GM23248 (cell line): ENCODE measurements around the gene ARFGEF3. TPM values are rescaled to one million over a fixed set of nuclear protein-coding genes. Genes with fewer than 3 reads are reported as not detected.

Source experiments
- DNase-seq: peaks from one replicate; pipeline ENCODE4 v3.0.0-alpha.2; 2015
- H2AFZ ChIP-seq: fragments of 200-600 bp; sonication (generic); 2 replicates; pipeline ENCODE4 v1.6.1; 2016; ENCODE audit warnings: antibody characterized with exemption
- H3F3A ChIP-seq: fragments of 200-600 bp; sonication (generic); 2 replicates; pipeline ENCODE4 v1.6.1; 2016; ENCODE audit warnings: mild to moderate bottlenecking, antibody characterized with exemption, mixed run types; ENCODE audit not compliant: insufficient read depth
- H3K27ac ChIP-seq: fragments of 200-600 bp; sonication (generic); 2 replicates; pipeline ENCODE4 v1.5.1; 2016; ENCODE audit warnings: mild to moderate bottlenecking
- H3K27me3 ChIP-seq: fragments of 200-600 bp; sonication (generic); replicated peaks from 2 replicates; pipeline ENCODE4 v1.6.1; 2016; ENCODE audit warnings: mild to moderate bottlenecking; ENCODE audit not compliant: insufficient read depth
- H3K36me3 ChIP-seq: fragments of 200-600 bp; sonication (generic); 2 replicates; pipeline ENCODE4 v1.6.1; 2016; ENCODE audit warnings: low read depth, mild to moderate bottlenecking
- H3K4me1 ChIP-seq: fragments of 200-600 bp; sonication (generic); 2 replicates; pipeline ENCODE4 v1.6.1; 2016; ENCODE audit warnings: mild to moderate bottlenecking; ENCODE audit not compliant: insufficient read depth
- H3K4me2 ChIP-seq: fragments of 200-600 bp; sonication (generic); one replicate; pipeline ENCODE4 v1.6.1; 2016; ENCODE audit warnings: mild to moderate bottlenecking; ENCODE audit not compliant: unreplicated experiment
- H3K4me3 ChIP-seq: fragments of 200-600 bp; sonication (generic); 2 replicates; pipeline ENCODE4 v1.5.1; 2016; ENCODE audit warnings: mild to moderate bottlenecking
- H3K79me2 ChIP-seq: fragments of 200-600 bp; sonication (generic); 2 replicates; pipeline ENCODE4 v1.6.1; 2016; ENCODE audit warnings: mild to moderate bottlenecking; ENCODE audit not compliant: insufficient read depth
- H3K9ac ChIP-seq: fragments of 200-600 bp; sonication (generic); 2 replicates; pipeline ENCODE4 v1.6.1; 2016; ENCODE audit warnings: mild to moderate bottlenecking
- H3K9me2 ChIP-seq: fragments of 200-600 bp; sonication (generic); 2 replicates; pipeline ENCODE4 v1.6.1; 2016; ENCODE audit warnings: mixed run types, mild to moderate bottlenecking, moderate library complexity; ENCODE audit not compliant: insufficient read depth
- H3K9me3 ChIP-seq: fragments of 200-600 bp; sonication (generic); one replicate; pipeline ENCODE4 v1.6.1; 2017; ENCODE audit warnings: low read depth
- H4K20me1 ChIP-seq: fragments of 200-600 bp; sonication (generic); 2 replicates; pipeline ENCODE4 v1.6.0; 2016; ENCODE audit not compliant: insufficient read depth
- EZH2 ChIP-seq: fragments of 200-600 bp; sonication (generic); IDR thresholded peaks from 2 replicates; pipeline ENCODE4 v1.6.1; 2018; ENCODE audit warnings: antibody characterized with exemption, mild to moderate bottlenecking; ENCODE audit not compliant: insufficient read depth, poor library complexity, severe bottlenecking
- EZH2phosphoT487 ChIP-seq: fragments of 200-600 bp; sonication (generic); IDR thresholded peaks from 2 replicates; pipeline ENCODE4 v1.6.1; 2018; ENCODE audit warnings: antibody characterized with exemption, moderate library complexity, mild to moderate bottlenecking, low read depth; ENCODE audit not compliant: insufficient read depth
- WGBS, 2 experiments: methylation state at CpG; one replicate each; pipeline ENCODE4 v1.1.6; 2015 to 2017; ENCODE audit warnings: low lambda C conversion rate in 2 of 2, low coverage in 1 of 2; ENCODE audit errors: missing lambda C conversion rate in 2 of 2; 5-methylcytosine and 5-hydroxymethylcytosine counted together
- in situ Hi-C: fragments of 300-500 bp; cut with MboI; formaldehyde crosslinking; loops from 2 replicates; pipeline ENCODE4 v1.15.0; 2020
- polyA plus RNA-seq: library from polyadenylated mRNA; unstranded; fragments of >200 nt; fragmentation: Nextera tagmentation; extraction: Ambion mirVana; gene quantifications from 2 replicates; pipeline ENCODE4 v1.2.1, GENCODE V29; 2016
- total RNA-seq: library from RNA; depleted of rRNA; stranded (reverse); fragments of >200 nt; shearing (Covaris generic); gene quantifications from 2 replicates; pipeline ENCODE4 v1.2.3, GENCODE V29; 2014

The ARFGEF3 gene
- total and polyA plus RNA-seq, 2 experiments from 2014 or later, result 0.06 to 0.11 TPM

- WGBS, 2 experiments, result 65 to 66% methylated on average over 3 of the region's 3 CpGs
- Histone ChIP-seq H3K4me2 (no peak overlapping the region), H3K79me2 (no peaks in the 10 kb centered on the region), H3K9me2 (no peaks in the 10 kb centered on the region), H3K9ac (no peak overlapping the region), H3K4me1 (no peaks in the 10 kb centered on the region), H3K36me3 (no peaks in the 10 kb centered on the region), H3F3A (no peaks in the 10 kb centered on the region), H3K27me3 (no peaks in the 10 kb centered on the region), H3K27ac (no peak overlapping the region), H4K20me1 (no peaks in the 10 kb centered on the region; the same call in 1 of the 2 replicates), H2AFZ (no peak overlapping the region), H3K9me3 (no peaks in the 10 kb centered on the region), H3K4me3 (no peak overlapping the region)
- no peak for DNase-seq
- no peak for TF ChIP-seq EZH2
- no peak for TF ChIP-seq EZH2phosphoT487
- in situ Hi-C loops, result no loop called here
These were observed 33.6 kb upstream of the ARFGEF3 start for GRCh38 chr6:138128096-138128495.

- Histone ChIP-seq H3K4me3 (no peak overlapping the region), H3K79me2 (no peaks in the 10 kb centered on the region), H3K4me2 (no peak overlapping the region), H3K4me1 (no peaks in the 10 kb centered on the region), H4K20me1 (no peaks in the 10 kb centered on the region; the same call in 1 of the 2 replicates), H3K36me3 (no peaks in the 10 kb centered on the region), H2AFZ (no peak overlapping the region), H3K27me3 (no peaks in the 10 kb centered on the region), H3F3A (no peaks in the 10 kb centered on the region), H3K9me2 (no peaks in the 10 kb centered on the region), H3K27ac (no peak overlapping the region), H3K9ac (no peak overlapping the region), H3K9me3 (no peaks in the 10 kb centered on the region)
- 78 to 80% methylated on average over 8 of the region's 8 CpGs for WGBS, 2 experiments
- no peak for TF ChIP-seq EZH2phosphoT487
- no peak for TF ChIP-seq EZH2
- in situ Hi-C loops, result no loop called here
- DNase-seq, result no peak
These were observed 32.5 kb upstream of the ARFGEF3 start for GRCh38 chr6:138129190-138129589.

- H3K27me3 ChIP-seq, result peaks cover 17% of the 10 kb centered on the region
- no peak overlapping the region for H3K4me3 ChIP-seq
- H3K4me1 ChIP-seq, result no peaks in the 10 kb centered on the region
- H3K9ac ChIP-seq, result no peak overlapping the region
- H3K9me3 ChIP-seq, result no peaks in the 10 kb centered on the region
- TF ChIP-seq EZH2phosphoT487, result no peak
- no peak for TF ChIP-seq EZH2
- no peak for DNase-seq
- WGBS, 2 experiments, result 50 to 52% methylated on average over 4 of the region's 4 CpGs
- in situ Hi-C loops, result no loop called here
- no peaks in the 10 kb centered on the region for H3K9me2 ChIP-seq
- no peaks in the 10 kb centered on the region for H3K36me3 ChIP-seq
- no peaks in the 10 kb centered on the region for H3F3A ChIP-seq
- H4K20me1 ChIP-seq, result no peaks in the 10 kb centered on the region
- H3K4me2 ChIP-seq, result no peak overlapping the region
- H3K79me2 ChIP-seq, result no peaks in the 10 kb centered on the region
- no peak overlapping the region for H3K27ac ChIP-seq
- no peak overlapping the region for H2AFZ ChIP-seq
These were observed 18.9 kb upstream of the ARFGEF3 start for GRCh38 chr6:138142806-138143205.

DNA sequence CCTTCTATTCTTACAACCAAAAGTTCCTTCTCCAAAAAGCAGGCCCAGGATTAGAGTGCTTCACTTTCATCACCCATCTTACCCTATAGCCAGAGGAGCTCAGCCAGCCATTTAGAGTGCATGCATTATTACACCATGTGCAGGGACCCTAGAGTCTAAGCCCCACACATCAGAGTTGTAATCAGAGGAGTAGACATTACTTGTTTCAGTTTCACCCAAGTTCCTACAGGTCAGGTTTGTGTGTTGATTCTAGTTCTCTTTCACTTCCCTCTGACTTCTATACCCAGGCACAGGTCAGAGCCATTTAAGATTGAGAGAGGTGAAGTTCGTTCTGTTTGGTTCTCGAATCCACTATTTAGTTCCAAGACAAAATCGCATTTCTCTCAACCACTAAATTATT is 16.3 kb upstream of the ARFGEF3 start:
- Histone ChIP-seq H3K27me3 (peaks cover 25% of the 10 kb centered on the region), H3K79me2 (no peaks in the 10 kb centered on the region), H3K9ac (no peak overlapping the region), H3K27ac (no peak overlapping the region), H3K4me3 (no peak overlapping the region), H4K20me1 (no peaks in the 10 kb centered on the region), H3K4me1 (no peaks in the 10 kb centered on the region), H2AFZ (no peak overlapping the region), H3K36me3 (no peaks in the 10 kb centered on the region), H3F3A (no peaks in the 10 kb centered on the region), H3K4me2 (no peak overlapping the region), H3K9me3 (no peaks in the 10 kb centered on the region), H3K9me2 (no peaks in the 10 kb centered on the region)
- in situ Hi-C loops, result no loop called here
- no peak for TF ChIP-seq EZH2
- no peak for TF ChIP-seq EZH2phosphoT487
- WGBS, 2 experiments, result 57 to 68% methylated on average over 3 of the region's 3 CpGs
- no peak for DNase-seq

DNA sequence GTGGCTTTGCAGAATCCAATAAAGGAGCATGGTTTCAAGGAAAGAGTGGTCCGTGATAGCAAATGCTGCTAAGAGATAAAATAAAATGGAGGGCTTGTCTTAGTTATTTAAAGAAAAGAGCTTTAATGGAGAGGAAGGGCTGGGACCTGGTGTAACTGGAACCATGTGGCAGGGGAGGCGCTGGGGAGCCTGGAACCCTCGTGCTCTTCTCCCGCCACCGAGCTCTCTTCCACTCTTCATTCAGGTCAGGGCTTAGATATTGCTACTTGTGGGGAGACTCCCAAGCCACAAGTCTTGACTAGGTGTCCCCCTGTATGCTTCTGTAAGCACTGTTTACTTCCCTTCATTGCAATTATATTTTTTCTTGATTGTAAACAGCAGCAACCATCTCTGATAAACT is 15.2 kb upstream of the ARFGEF3 start:
- Histone ChIP-seq H3K9me3 (no peaks in the 10 kb centered on the region), H2AFZ (no peak overlapping the region), H3K9ac (no peak overlapping the region), H3K4me1 (no peaks in the 10 kb centered on the region), H3K27me3 (peaks cover 23% of the 10 kb centered on the region), H3F3A (no peaks in the 10 kb centered on the region), H3K4me3 (no peak overlapping the region), H4K20me1 (no peaks in the 10 kb centered on the region), H3K36me3 (no peaks in the 10 kb centered on the region), H3K4me2 (no peak overlapping the region), H3K79me2 (no peaks in the 10 kb centered on the region), H3K9me2 (no peaks in the 10 kb centered on the region), H3K27ac (no peak overlapping the region)
- DNase-seq, result no peak
- in situ Hi-C loops, result no loop called here
- whole genome bisulfite sequencing, 2 experiments, result 67 to 77% methylated on average over 5 of the region's 5 CpGs
- no peak for TF ChIP-seq EZH2
- no peak for TF ChIP-seq EZH2phosphoT487
